ENCODE measurements around the gene PLCB1. TPM values are rescaled to one million over a fixed set of nuclear protein-coding genes. Genes with fewer than 3 reads are reported as not detected.
"Not testable (repeated sequence)": the region's sequence is repeated elsewhere in the genome, so short reads cannot be mapped to it uniquely, and the experiment has no call there.

Gene PLCB1
- total and polyA plus RNA-seq, 8 donors: 8.8 to 27.7 (median 19.2) TPM

- intact Hi-C loops (cut with DNase I): no loop called here
- TF ChIP-seq CTCF (IDR thresholded peaks at IDR 0.05): no peak
- Histone ChIP-seq H3K4me3 (no peak overlapping the region), H3K36me3 (no peaks in the 10 kb centered on the region), H3K27ac (peak overlapping the region; percentile 15 to 42), H3K9me3 (no peaks in the 10 kb centered on the region), H3K27me3 (no peaks in the 10 kb centered on the region), H3K4me1 (peaks cover 10 to 12% of the 10 kb centered on the region in 2 donors)
- ATAC-seq (peak; percentile 81), DNase-seq (peak in 1 of 4 donors; percentile 44)
Measured at GRCh38 chr20:8094850-8095249, 37.2 kb upstream of the PLCB1 start.

DNA sequence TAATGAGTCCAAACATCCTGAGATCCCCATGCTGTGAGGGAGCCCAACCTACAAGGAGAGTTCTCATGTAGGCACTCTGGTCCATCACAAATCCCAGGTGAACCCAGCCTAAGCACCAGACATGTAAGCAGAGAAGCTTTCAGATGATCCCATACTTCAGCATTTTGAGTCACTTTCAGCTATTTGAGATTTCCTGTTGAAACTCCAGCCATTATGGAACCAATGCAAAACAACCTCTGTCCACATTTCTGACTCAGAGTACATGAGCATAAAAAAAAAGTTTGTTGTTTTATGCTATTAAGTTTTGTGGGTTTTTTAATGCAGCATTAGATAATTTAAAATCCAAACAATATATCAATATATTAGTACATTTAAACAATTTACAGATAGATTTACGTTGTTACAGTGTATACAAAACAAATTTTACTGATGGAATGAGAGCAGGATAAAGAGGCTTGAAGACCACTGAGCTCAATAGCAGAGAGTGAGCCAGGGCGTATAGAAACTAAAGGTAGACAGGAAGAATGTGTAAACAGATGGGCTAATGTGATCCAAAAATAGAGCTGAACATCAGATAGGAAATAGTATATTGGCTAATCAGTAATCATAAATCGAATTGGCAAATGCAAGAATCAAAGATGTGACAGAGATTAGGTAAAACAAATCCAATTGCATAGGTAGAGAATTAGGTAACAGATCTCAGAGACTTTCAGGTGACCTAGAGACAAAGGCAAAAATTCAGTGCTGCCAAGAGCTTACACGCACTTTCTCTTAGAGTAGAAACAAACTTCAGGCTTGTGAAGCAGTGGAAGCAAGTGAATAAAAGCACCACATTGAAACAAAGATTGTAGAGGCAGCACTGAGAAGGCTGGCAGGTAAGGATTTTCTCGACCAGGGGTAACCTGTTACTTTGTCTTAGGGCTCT, 36.2 kb upstream of the PLCB1 start:
- intact Hi-C loops (cut with DNase I): no loop called here
- no peak for TF ChIP-seq CTCF (IDR thresholded peaks at IDR 0.05)
- ATAC-seq: no peak

DNA sequence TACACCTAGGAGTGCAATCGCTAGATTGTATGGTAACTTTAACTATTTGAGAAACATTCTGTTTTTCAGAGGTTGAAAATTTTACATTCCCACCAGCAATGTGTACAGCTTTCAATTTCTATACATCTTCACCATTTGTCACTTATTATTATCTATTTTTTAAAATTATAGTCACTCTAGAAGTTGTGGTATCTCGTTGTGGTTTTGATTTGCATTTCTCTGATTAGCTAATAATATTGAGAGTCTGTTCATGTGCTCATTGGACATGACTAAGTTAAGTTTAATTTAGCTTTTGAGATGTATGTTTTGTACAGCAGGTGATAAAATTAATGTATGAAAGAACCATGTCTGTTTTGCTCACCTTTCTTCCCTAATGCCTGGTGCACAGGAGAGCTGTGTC, 34.8 kb upstream of the PLCB1 start:
- no peak overlapping the region for H3K4me3 ChIP-seq
- intact Hi-C loops (cut with DNase I): no loop called here
- H3K36me3 ChIP-seq: no peaks in the 10 kb centered on the region
- H3K27ac ChIP-seq: no peak overlapping the region
- no peaks in the 10 kb centered on the region for H3K9me3 ChIP-seq
- no peaks in the 10 kb centered on the region for H3K27me3 ChIP-seq
- ATAC-seq (no peak), DNase-seq (no peak)
- peaks cover 10 to 12% of the 10 kb centered on the region in 2 donors for H3K4me1 ChIP-seq
- no peak for TF ChIP-seq CTCF (IDR thresholded peaks at IDR 0.05)

More for the DNA sequence above, 36.2 kb upstream of the PLCB1 start:
- DNase-seq: no peak
- H3K36me3 ChIP-seq: no peaks in the 10 kb centered on the region
- H3K9me3 ChIP-seq: no peaks in the 10 kb centered on the region
- no peak overlapping the region for H3K4me3 ChIP-seq
- H3K4me1 ChIP-seq: peaks cover 10 to 12% of the 10 kb centered on the region in 2 donors
- H3K27me3 ChIP-seq: no peaks in the 10 kb centered on the region
- H3K27ac ChIP-seq: no peak overlapping the region

- DNase-seq (no peak), ATAC-seq (no peak)
- intact Hi-C loops (cut with DNase I): no loop called here
- no peaks in the 10 kb centered on the region for H3K36me3 ChIP-seq
- no peak for TF ChIP-seq CTCF (IDR thresholded peaks at IDR 0.05)
- no peaks in the 10 kb centered on the region for H3K27me3 ChIP-seq
- no peak overlapping the region for H3K4me3 ChIP-seq
- H3K4me1 ChIP-seq: no peaks in the 10 kb centered on the region
- H3K9me3 ChIP-seq: peaks cover 0 to 25% of the 10 kb centered on the region in 2 donors
- H3K27ac ChIP-seq: no peak overlapping the region
Measured at GRCh38 chr20:8104252-8104651, 27.8 kb upstream of the PLCB1 start.

DNA sequence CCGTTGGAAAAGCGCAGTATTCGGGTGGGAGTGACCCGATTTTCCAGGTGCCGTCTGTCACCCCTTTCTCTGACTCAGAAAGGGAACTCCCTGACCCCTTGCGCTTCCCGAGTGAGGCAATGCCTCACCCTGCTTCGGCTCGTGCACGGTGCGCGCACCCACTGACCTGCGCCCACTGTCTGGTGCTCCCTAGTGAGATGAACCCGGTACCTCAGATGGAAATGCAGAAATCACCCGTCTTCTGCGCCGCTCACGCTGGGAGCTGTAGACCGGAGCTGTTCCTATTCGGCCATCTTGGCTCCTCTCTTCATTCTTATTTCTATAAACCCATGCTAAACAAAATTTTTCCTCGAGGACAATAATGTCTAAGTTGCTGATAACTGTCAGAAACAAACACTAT, 17.5 kb upstream of the PLCB1 start:
- H3K36me3 ChIP-seq; intact Hi-C loops (cut with DNase I); H3K9me3 ChIP-seq; H3K27ac ChIP-seq; H3K4me3 ChIP-seq; DNase-seq; H3K27me3 ChIP-seq; ATAC-seq; H3K4me1 ChIP-seq: not testable (repeated sequence)
